IMR-90 (cell line): Measurements from ENCODE around the gene STXBP6.

Experiments used
- CEBPB ChIP-seq: IDR thresholded peaks from 2 replicates; pipeline ENCODE4 v1.6.1; 2012; ENCODE audit warnings: low read depth, low read length, improper control_type of control experiment
- MAFK ChIP-seq: IDR thresholded peaks from 2 replicates; pipeline ENCODE4 v1.6.1; 2012; ENCODE audit warnings: low read depth, low read length, improper control_type of control experiment
- POLR2A ChIP-seq: IDR thresholded peaks from 2 replicates; pipeline ENCODE4 v1.6.1; 2012; ENCODE audit warnings: mild to moderate bottlenecking, low read depth, low read length
- RAD21 ChIP-seq: IDR thresholded peaks from 2 replicates; pipeline ENCODE4 v1.6.1; 2012; ENCODE audit warnings: low read length, improper control_type of control experiment
- RCOR1 ChIP-seq: IDR thresholded peaks from 2 replicates; pipeline ENCODE4 v1.6.1; 2012; ENCODE audit warnings: mild to moderate bottlenecking, low read length, improper control_type of control experiment; ENCODE audit not compliant: insufficient replicate concordance
- TF ChIP-seq, protein P1 (sequence below): conservative IDR thresholded peaks from 2 replicates; pipeline ENCODE4 v1.5.1; 2012; ENCODE audit warnings: mild to moderate bottlenecking, low read depth, low read length, improper control_type of control experiment

DNA sequence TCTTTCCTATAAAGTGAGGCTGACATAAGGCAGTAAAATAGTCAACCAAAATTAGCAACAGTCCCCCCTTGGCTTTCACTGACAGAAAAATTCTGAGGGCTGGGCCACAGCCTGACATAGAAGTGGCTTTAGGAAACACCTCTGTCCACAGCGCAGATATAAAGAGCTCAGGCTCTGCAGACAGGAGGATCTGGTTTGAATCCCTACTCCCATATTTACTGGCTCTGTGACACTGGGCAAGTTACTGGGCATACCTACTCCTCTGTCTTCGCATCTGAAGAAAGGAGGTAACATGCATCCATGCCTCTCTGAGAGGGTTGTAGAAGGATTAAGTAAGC is 95.3 kb downstream of the STXBP6 start:
- TF ChIP-seq RAD21 (no peak), POLR2A (no peak), CEBPB (no peak), MAFK (no peak), RCOR1 (no peak)
- TF ChIP-seq, protein P1, sequence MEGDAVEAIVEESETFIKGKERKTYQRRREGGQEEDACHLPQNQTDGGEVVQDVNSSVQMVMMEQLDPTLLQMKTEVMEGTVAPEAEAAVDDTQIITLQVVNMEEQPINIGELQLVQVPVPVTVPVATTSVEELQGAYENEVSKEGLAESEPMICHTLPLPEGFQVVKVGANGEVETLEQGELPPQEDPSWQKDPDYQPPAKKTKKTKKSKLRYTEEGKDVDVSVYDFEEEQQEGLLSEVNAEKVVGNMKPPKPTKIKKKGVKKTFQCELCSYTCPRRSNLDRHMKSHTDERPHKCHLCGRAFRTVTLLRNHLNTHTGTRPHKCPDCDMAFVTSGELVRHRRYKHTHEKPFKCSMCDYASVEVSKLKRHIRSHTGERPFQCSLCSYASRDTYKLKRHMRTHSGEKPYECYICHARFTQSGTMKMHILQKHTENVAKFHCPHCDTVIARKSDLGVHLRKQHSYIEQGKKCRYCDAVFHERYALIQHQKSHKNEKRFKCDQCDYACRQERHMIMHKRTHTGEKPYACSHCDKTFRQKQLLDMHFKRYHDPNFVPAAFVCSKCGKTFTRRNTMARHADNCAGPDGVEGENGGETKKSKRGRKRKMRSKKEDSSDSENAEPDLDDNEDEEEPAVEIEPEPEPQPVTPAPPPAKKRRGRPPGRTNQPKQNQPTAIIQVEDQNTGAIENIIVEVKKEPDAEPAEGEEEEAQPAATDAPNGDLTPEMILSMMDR: no peak
